ENCODE measurements around the gene TAAR5.
"Not testable (repeated sequence)": the region's sequence is repeated elsewhere in the genome, so short reads cannot be mapped to it uniquely, and the experiment has no call there.

Gene TAAR5

GRCh38 chr6:132570221-132570777 is 19.2 kb downstream of the TAAR5 start, which contains the start of gene TAAR6:
TSS of gene TAAR6 (plus strand) at chr6:132570322. CDS start at chr6:132570322, 0 bp downstream.
- DNase-seq (ENCODE audit: low read depth, low spot score), result no peak

GRCh38 chr6:132569170-132569569 is 20.4 kb downstream of the TAAR5 start:
- DNase-seq (ENCODE audit: low read depth, low spot score), result no peak

GRCh38 chr6:132568611-132569010 is 20.9 kb downstream of the TAAR5 start:
- DNase-seq (ENCODE audit: low read depth, low spot score), result no peak

GRCh38 chr6:132567566-132567965 is 22.0 kb downstream of the TAAR5 start:
- DNase-seq (ENCODE audit: low read depth, low spot score), result no peak

GRCh38 chr6:132566404-132566803 is 23.1 kb downstream of the TAAR5 start:
- DNase-seq (ENCODE audit: low read depth, low spot score), result no peak

- not testable (repeated sequence) for DNase-seq (ENCODE audit: low read depth, low spot score)
These were observed 29.5 kb downstream of the TAAR5 start for GRCh38 chr6:132560087-132560486.

GRCh38 chr6:132552372-132552771 is 37.2 kb downstream of the TAAR5 start, which contains the start of gene TAAR8:
TSS of gene TAAR8 (plus strand) at chr6:132552672. CDS start at chr6:132552693, 21 bp downstream.
- DNase-seq (ENCODE audit: low read depth, low spot score), result no peak

- DNase-seq (ENCODE audit: low read depth, low spot score), result no peak
These were observed 38.3 kb downstream of the TAAR5 start for GRCh38 chr6:132551214-132551613.

- DNase-seq (ENCODE audit: low read depth, low spot score), result no peak
These were observed 40.6 kb downstream of the TAAR5 start for GRCh38 chr6:132548746-132549463.

- DNase-seq (ENCODE audit: low read depth, low spot score), result no peak
These were observed 44.7 kb downstream of the TAAR5 start for GRCh38 chr6:132544826-132545225.

Measured in activated naive CD8-positive, alpha-beta T cell treated with anti-CD3 and anti-CD28 coated beads, Interleukin-2, amount 50 U/mL, for 16 hours (primary cell).